GM21528 (cell line): Measurements from ENCODE around the gene TJP2.
"Not testable (repeated sequence)": the region's sequence is repeated elsewhere in the genome, so short reads cannot be mapped to it uniquely, and the experiment has no call there.

Experiments used
- ATAC-seq: cut with Tn5 transposase; IDR thresholded peaks from one replicate; pipeline ENCODE4 v1.9.1; 2021; ENCODE audit warnings: mild to moderate bottlenecking, moderate library complexity; ENCODE audit not compliant: unreplicated experiment, low FRiP score

The TJP2 gene

GRCh38 chr9:69272212-69272611 is 98.1 kb downstream of the TJP2 start:
- no peak for ATAC-seq

GRCh38 chr9:69273161-69273560 is 99.1 kb downstream of the TJP2 start:
- ATAC-seq, result no peak

GRCh38 chr9:69276775-69277174 is 102.7 kb downstream of the TJP2 start:
- no peak for ATAC-seq

- ATAC-seq, result peak; percentile 49
Measured at GRCh38 chr9:69279084-69279731, 105.1 kb downstream of the TJP2 start.

- ATAC-seq, result no peak
Measured at GRCh38 chr9:69279733-69280132, 105.7 kb downstream of the TJP2 start.

GRCh38 chr9:69283003-69283402 is 108.9 kb downstream of the TJP2 start:
- no peak for ATAC-seq

GRCh38 chr9:69292078-69292477 is 118.0 kb downstream of the TJP2 start:
- no peak for ATAC-seq

GRCh38 chr9:69293156-69293555 is 119.1 kb downstream of the TJP2 start:
- ATAC-seq, result no peak

GRCh38 chr9:69295872-69296552 is 121.9 kb downstream of the TJP2 start:
- no peak for ATAC-seq

- no peak for ATAC-seq
Measured at GRCh38 chr9:69297300-69297980, 123.4 kb downstream of the TJP2 start.

GRCh38 chr9:69299315-69299714 is 125.2 kb downstream of the TJP2 start:
- ATAC-seq, result no peak

GRCh38 chr9:69299826-69300225 is 125.7 kb downstream of the TJP2 start:
- no peak for ATAC-seq

GRCh38 chr9:69303331-69303730 is 129.3 kb downstream of the TJP2 start:
- no peak for ATAC-seq

GRCh38 chr9:69306895-69307445 is 132.9 kb downstream of the TJP2 start:
- not testable (repeated sequence) for ATAC-seq

- no peak for ATAC-seq
Measured at GRCh38 chr9:69307446-69308205, 133.5 kb downstream of the TJP2 start.

GRCh38 chr9:69308206-69308931 is 134.3 kb downstream of the TJP2 start:
- no peak for ATAC-seq

GRCh38 chr9:69313175-69313574 is 139.1 kb downstream of the TJP2 start:
- ATAC-seq, result no peak

GRCh38 chr9:69314547-69314946 is 140.5 kb downstream of the TJP2 start:
- no peak for ATAC-seq

GRCh38 chr9:69317081-69317480 is 143.0 kb downstream of the TJP2 start:
- no peak for ATAC-seq

GRCh38 chr9:69317894-69318293 is 143.8 kb downstream of the TJP2 start:
- ATAC-seq, result no peak
